Inferior parietal cortex (tissue), 1 donor: ENCODE measurements around the gene USP17L20.
"Not testable (repeated sequence)": the region's sequence is repeated elsewhere in the genome, so short reads cannot be mapped to it uniquely, and the experiment has no call there.

Source experiments
- DNase-seq: peaks from one replicate; pipeline ENCODE4 v3.0.0-alpha.2; 2016; ENCODE audit errors: extremely low spot score

The USP17L20 gene

DNA sequence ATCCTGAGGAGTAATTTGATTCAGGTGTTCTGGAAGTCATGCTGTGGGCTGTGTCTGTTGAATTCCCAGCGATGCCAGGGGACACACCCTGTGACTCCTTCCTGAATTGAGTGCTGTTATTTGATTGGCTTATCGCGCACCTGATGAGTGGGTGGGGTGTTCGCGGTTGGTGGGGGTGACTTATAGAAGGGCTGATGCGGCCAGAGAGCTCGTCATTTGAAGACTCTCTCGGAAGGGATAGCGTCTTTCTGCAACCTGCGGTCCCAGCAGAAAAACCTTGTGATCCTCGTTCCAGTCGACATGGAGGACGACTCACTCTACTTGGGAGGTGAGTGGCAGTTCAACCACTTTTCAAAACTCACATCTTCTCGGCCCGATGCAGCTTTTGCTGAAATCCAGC lies at the start of gene USP17L20:
Gene USP17L20, plus strand, starts transcription at position 301 of the 400 bp plus-strand sequence. Its CDS starts 0 bp downstream, at position 301.
- not testable (repeated sequence) for DNase-seq

- DNase-seq: not testable (repeated sequence)
Observed at GRCh38 chr4:9210357-9210756, 47.6 kb upstream of the USP17L20 start, which contains the start of gene USP17L10. Gene USP17L10, plus strand, starts transcription at chr4:9210657. Its CDS starts 0 bp downstream, at chr4:9210657.

- not testable (repeated sequence) for DNase-seq
Observed at GRCh38 chr4:9214701-9215100, 43.2 kb upstream of the USP17L20 start.

GRCh38 chr4:9215105-9215504 lies 42.8 kb upstream of the USP17L20 start, which contains the start of gene USP17L11:
Gene USP17L11, plus strand, starts transcription at chr4:9215405. Its CDS starts 0 bp downstream, at chr4:9215405.
- DNase-seq: not testable (repeated sequence)

DNA sequence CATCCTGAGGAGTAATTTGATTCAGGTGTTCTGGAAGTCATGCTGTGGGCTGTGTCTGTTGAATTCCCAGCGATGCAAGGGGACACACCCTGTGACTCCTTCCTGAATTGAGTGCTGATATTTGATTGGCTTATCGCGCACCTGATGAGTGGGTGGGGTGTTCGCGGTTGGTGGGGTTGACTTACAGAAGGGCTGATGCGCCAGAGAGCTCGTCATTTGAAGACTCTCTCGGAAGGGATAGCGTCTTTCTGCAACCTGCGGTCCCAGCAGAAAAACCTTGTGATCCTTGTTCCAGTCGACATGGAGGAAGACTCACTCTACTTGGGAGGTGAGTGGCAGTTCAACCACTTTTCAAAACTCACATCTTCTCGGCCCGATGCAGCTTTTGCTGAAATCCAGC lies 38.1 kb upstream of the USP17L20 start, which contains the start of gene USP17L12:
Gene USP17L12, plus strand, starts transcription at position 301 of the 400 bp plus-strand sequence. Its CDS starts 0 bp downstream, at position 301.
- DNase-seq: not testable (repeated sequence)

GRCh38 chr4:9224596-9224995 lies 33.3 kb upstream of the USP17L20 start, which contains the start of gene USP17L13:
Gene USP17L13, plus strand, starts transcription at chr4:9224896. Its CDS starts 0 bp downstream, at chr4:9224896.
- not testable (repeated sequence) for DNase-seq

DNA sequence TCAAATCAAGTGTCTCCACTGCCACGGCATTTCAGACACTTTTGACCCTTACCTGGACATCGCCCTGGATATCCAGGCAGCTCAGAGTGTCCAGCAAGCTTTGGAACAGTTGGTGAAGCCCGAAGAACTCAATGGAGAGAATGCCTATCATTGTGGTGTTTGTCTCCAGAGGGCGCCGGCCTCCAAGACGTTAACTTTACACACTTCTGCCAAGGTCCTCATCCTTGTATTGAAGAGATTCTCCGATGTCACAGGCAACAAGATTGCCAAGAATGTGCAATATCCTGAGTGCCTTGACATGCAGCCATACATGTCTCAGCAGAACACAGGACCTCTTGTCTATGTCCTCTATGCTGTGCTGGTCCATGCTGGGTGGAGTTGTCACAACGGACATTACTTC lies 27.7 kb upstream of the USP17L20 start:
- not testable (repeated sequence) for DNase-seq

- not testable (repeated sequence) for DNase-seq
Observed at GRCh38 chr4:9234085-9234484, 23.8 kb upstream of the USP17L20 start, which contains the start of gene USP17L15. Gene USP17L15, plus strand, starts transcription at chr4:9234385. Its CDS starts 0 bp downstream, at chr4:9234385.

DNA sequence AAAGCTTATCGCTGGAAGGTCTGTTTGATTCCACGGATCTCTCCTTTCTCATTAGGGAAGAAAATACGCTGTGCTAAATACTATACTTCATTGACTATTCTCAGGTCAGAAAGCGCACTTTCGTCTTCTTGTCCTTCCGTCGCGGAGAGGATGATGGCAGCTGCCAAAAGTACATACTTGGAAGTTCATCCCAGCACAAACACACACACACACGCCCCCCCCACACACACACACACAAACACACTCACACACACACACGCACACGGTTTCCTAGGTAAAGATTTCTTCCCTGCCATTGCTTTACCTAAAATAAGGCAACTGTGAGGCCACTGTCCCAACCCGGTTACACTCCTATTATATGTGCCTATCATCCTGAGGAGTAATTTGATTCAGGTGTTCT lies 19.5 kb upstream of the USP17L20 start:
- DNase-seq: not testable (repeated sequence)

DNA sequence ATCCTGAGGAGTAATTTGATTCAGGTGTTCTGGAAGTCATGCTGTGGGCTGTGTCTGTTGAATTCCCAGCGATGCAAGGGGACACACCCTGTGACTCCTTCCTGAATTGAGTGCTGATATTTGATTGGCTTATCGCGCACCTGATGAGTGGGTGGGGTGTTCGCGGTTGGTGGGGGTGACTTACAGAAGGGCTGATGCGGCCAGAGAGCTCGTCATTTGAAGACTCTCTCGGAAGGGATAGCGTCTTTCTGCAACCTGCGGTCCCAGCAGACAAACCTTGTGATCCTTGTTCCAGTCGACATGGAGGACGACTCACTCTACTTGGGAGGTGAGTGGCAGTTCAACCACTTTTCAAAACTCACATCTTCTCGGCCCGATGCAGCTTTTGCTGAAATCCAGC lies 14.3 kb upstream of the USP17L20 start, which contains the start of gene USP17L17:
Gene USP17L17, plus strand, starts transcription at position 301 of the 400 bp plus-strand sequence. Its CDS starts 0 bp downstream, at position 301.
- DNase-seq: not testable (repeated sequence)

- not testable (repeated sequence) for DNase-seq
Observed at GRCh38 chr4:9247953-9248680, 9.8 kb upstream of the USP17L20 start, which contains the start of gene USP17L18. Gene USP17L18, plus strand, starts transcription at chr4:9248630. Its CDS starts 0 bp downstream, at chr4:9248630.

DNA sequence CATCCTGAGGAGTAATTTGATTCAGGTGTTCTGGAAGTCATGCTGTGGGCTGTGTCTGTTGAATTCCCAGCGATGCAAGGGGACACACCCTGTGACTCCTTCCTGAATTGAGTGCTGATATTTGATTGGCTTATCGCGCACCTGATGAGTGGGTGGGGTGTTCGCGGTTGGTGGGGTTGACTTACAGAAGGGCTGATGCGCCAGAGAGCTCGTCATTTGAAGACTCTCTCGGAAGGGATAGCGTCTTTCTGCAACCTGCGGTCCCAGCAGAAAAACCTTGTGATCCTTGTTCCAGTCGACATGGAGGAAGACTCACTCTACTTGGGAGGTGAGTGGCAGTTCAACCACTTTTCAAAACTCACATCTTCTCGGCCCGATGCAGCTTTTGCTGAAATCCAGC lies 4.8 kb upstream of the USP17L20 start, which contains the start of gene USP17L19:
Gene USP17L19, plus strand, starts transcription at position 301 of the 400 bp plus-strand sequence. Its CDS starts 0 bp downstream, at position 301.
- DNase-seq: not testable (repeated sequence)

DNA sequence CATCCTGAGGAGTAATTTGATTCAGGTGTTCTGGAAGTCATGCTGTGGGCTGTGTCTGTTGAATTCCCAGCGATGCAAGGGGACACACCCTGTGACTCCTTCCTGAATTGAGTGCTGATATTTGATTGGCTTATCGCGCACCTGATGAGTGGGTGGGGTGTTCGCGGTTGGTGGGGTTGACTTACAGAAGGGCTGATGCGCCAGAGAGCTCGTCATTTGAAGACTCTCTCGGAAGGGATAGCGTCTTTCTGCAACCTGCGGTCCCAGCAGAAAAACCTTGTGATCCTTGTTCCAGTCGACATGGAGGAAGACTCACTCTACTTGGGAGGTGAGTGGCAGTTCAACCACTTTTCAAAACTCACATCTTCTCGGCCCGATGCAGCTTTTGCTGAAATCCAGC lies 4.6 kb downstream of the USP17L20 start, which contains the start of gene USP17L21:
Gene USP17L21, plus strand, starts transcription at position 301 of the 400 bp plus-strand sequence. Its CDS starts 0 bp downstream, at position 301.
- not testable (repeated sequence) for DNase-seq

DNA sequence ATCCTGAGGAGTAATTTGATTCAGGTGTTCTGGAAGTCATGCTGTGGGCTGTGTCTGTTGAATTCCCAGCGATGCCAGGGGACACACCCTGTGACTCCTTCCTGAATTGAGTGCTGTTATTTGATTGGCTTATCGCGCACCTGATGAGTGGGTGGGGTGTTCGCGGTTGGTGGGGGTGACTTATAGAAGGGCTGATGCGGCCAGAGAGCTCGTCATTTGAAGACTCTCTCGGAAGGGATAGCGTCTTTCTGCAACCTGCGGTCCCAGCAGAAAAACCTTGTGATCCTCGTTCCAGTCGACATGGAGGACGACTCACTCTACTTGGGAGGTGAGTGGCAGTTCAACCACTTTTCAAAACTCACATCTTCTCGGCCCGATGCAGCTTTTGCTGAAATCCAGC lies 9.4 kb downstream of the USP17L20 start, which contains the start of gene USP17L22:
Gene USP17L22, plus strand, starts transcription at position 301 of the 400 bp plus-strand sequence. Its CDS starts 0 bp downstream, at position 301.
- not testable (repeated sequence) for DNase-seq

- not testable (repeated sequence) for DNase-seq
Observed at GRCh38 chr4:9271719-9272118, 13.8 kb downstream of the USP17L20 start.
